Smooth muscle cell (in vitro differentiated cells): ENCODE measurements around the gene CRAT. TPM values are rescaled to one million over a fixed set of nuclear protein-coding genes. Genes with fewer than 3 reads are reported as not detected.

Experiments
- DNase-seq: peaks from one replicate; lab custom pipeline; 2025; ENCODE audit not compliant: unreplicated experiment; lab: John Stamatoyannopoulos, UW
- H2AFZ ChIP-seq: fragments of 200-600 bp; sonication (generic); 2 replicates; pipeline ENCODE4 v1.6.0; 2016; ENCODE audit warnings: antibody characterized with exemption, low read depth, mild to moderate bottlenecking
- H3F3A ChIP-seq: fragments of 200-600 bp; sonication (generic); 2 replicates; pipeline ENCODE4 v1.6.0; 2017; ENCODE audit warnings: antibody characterized with exemption, low read depth
- H3K27ac ChIP-seq: fragments of 200-600 bp; sonication (generic); 2 replicates; pipeline ENCODE4 v1.5.1; 2016; ENCODE audit warnings: low read depth, mild to moderate bottlenecking
- H3K27me3 ChIP-seq: fragments of 200-600 bp; sonication (generic); 2 replicates; pipeline ENCODE4 v1.6.1; 2016; ENCODE audit warnings: low read depth, mild to moderate bottlenecking
- H3K36me3 ChIP-seq: fragments of 200-600 bp; sonication (generic); 2 replicates; pipeline ENCODE4 v1.5.1; 2016; ENCODE audit warnings: low read depth
- H3K4me1 ChIP-seq: fragments of 200-600 bp; sonication (generic); 2 replicates; pipeline ENCODE4 v1.5.1; 2016; ENCODE audit warnings: low read depth
- H3K4me2 ChIP-seq: fragments of 200-600 bp; sonication (generic); 2 replicates; pipeline ENCODE4 v1.6.0; 2016; ENCODE audit warnings: mild to moderate bottlenecking
- H3K4me3 ChIP-seq: fragments of 200-600 bp; sonication (generic); 2 replicates; pipeline ENCODE4 v1.5.1; 2016; ENCODE audit warnings: mild to moderate bottlenecking
- H3K79me2 ChIP-seq: fragments of 200-600 bp; sonication (generic); 2 replicates; pipeline ENCODE4 v1.6.0; 2016; ENCODE audit warnings: low read depth, mild to moderate bottlenecking
- H3K9ac ChIP-seq: fragments of 200-600 bp; sonication (generic); 2 replicates; pipeline ENCODE4 v1.6.0; 2016; ENCODE audit warnings: low read depth
- H3K9me3 ChIP-seq: fragments of 200-600 bp; sonication (generic); replicated peaks from 2 replicates; pipeline ENCODE4 v1.5.1; 2016; ENCODE audit warnings: low read depth
- H4K20me1 ChIP-seq: fragments of 200-600 bp; sonication (generic); 2 replicates; pipeline ENCODE4 v1.6.0; 2016; ENCODE audit warnings: low read depth
- WGBS: methylation state at CpG from one replicate; pipeline ENCODE4 v1.1.7; 2016; ENCODE audit warnings: low lambda C conversion rate; 5-methylcytosine and 5-hydroxymethylcytosine counted together
- polyA plus RNA-seq: library from polyadenylated mRNA; unstranded; fragments of >200 nt; fragmentation: Nextera tagmentation; extraction: Ambion mirVana; gene quantifications from 2 replicates; pipeline ENCODE4 v1.2.1, GENCODE V29; 2016
- total RNA-seq: library from RNA; depleted of rRNA; stranded (reverse); fragments of >200 nt; gene quantifications from 2 replicates; pipeline ENCODE4 v1.2.3, GENCODE V29; 2014
- TF ChIP-seq, protein P1 (sequence below): fragments of 200-600 bp; sonication (generic); IDR thresholded peaks from 2 replicates; pipeline ENCODE4 v1.5.1; 2017; ENCODE audit warnings: borderline replicate concordance, mild to moderate bottlenecking, antibody characterized with exemption; ENCODE audit not compliant: insufficient read depth, poor library complexity, severe bottlenecking

CRAT gene
- total and polyA plus RNA-seq, 2 experiments from 2014 or later = 20.0 to 52.3 TPM

DNA sequence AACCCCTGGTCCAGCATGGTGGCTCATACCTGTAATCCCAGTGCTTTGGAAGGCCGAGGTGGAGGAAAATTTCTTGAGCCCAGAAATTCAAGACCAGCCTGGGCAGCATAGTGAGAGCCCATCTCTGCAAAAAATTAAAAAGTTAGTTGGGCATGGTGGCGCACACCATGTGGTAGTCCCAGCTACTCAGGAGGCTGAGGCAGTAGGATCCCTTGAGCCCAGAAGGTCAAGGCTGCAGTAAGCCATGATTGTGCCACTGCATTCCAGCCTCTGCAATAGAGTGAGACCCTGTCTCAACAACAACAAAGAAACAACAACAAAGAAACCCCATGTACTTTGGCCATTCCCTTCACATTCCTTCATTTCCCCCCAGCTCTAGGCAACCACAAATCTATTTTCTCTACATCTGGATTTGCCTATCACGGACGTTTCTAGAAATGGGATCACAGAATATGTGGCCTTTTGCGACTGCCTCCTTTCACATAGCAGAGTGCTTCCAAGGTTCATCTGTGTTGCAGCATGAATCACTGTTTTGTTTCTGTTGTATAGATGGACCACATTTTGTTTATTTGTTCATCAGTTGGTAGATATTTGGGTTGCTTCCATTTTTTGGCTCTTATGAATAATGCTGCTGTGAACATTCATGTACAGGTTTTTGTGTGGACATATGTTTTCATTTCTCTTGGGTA, 56.3 kb downstream of the CRAT start:
- Histone ChIP-seq H3F3A (no peaks in the 10 kb centered on the region), H3K4me3 (no peak overlapping the region)
- WGBS = 82% methylated on average over 5 of the region's 5 CpGs

DNA sequence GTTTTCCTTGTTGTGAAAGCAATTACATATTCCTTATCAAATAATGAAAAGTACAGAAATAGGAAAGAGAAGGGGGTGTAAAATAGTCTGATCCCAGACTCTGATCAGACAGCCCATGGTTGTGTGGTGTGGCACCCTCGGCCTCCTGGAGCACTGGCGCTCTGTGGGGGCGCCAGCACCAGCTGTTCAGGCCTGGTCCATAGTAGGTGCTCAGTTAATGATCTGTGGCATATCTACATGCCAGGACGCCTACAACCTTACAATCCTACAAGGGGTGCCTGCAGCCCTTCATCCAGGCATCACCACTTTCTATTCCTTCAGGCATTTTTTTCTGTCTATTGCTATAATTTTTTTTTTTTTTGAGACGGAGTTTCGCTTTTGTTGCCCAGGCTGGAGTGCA, 57.6 kb downstream of the CRAT start:
- no peak overlapping the region for H3K4me2 ChIP-seq
- H3K9ac ChIP-seq = no peak overlapping the region
- no peaks in the 10 kb centered on the region for H3K4me1 ChIP-seq
- H3K27me3 ChIP-seq = no peaks in the 10 kb centered on the region
- DNase-seq = no peak
- H3K27ac ChIP-seq = no peak overlapping the region
- H3K4me3 ChIP-seq = no peak overlapping the region
- no peaks in the 10 kb centered on the region for H3K9me3 ChIP-seq
- 97% methylated on average over 6 of the region's 6 CpGs for WGBS
- H3K79me2 ChIP-seq = no peaks in the 10 kb centered on the region
- H3K36me3 ChIP-seq = no peaks in the 10 kb centered on the region
- no peaks in the 10 kb centered on the region for H4K20me1 ChIP-seq
- no peak overlapping the region for H2AFZ ChIP-seq
- H3F3A ChIP-seq = no peaks in the 10 kb centered on the region
- TF ChIP-seq, protein P1, sequence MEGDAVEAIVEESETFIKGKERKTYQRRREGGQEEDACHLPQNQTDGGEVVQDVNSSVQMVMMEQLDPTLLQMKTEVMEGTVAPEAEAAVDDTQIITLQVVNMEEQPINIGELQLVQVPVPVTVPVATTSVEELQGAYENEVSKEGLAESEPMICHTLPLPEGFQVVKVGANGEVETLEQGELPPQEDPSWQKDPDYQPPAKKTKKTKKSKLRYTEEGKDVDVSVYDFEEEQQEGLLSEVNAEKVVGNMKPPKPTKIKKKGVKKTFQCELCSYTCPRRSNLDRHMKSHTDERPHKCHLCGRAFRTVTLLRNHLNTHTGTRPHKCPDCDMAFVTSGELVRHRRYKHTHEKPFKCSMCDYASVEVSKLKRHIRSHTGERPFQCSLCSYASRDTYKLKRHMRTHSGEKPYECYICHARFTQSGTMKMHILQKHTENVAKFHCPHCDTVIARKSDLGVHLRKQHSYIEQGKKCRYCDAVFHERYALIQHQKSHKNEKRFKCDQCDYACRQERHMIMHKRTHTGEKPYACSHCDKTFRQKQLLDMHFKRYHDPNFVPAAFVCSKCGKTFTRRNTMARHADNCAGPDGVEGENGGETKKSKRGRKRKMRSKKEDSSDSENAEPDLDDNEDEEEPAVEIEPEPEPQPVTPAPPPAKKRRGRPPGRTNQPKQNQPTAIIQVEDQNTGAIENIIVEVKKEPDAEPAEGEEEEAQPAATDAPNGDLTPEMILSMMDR = no peak

More for the DNA sequence above, 56.3 kb downstream of the CRAT start:
- Histone ChIP-seq H3K4me2 (no peak overlapping the region), H3K9me3 (no peaks in the 10 kb centered on the region), H3K27me3 (no peaks in the 10 kb centered on the region), H4K20me1 (no peaks in the 10 kb centered on the region), H3K9ac (no peak overlapping the region), H2AFZ (no peak overlapping the region), H3K27ac (no peak overlapping the region), H3K4me1 (no peaks in the 10 kb centered on the region), H3K36me3 (no peaks in the 10 kb centered on the region), H3K79me2 (no peaks in the 10 kb centered on the region)
- TF ChIP-seq, protein P1 = no peak
- no peak for DNase-seq

DNA sequence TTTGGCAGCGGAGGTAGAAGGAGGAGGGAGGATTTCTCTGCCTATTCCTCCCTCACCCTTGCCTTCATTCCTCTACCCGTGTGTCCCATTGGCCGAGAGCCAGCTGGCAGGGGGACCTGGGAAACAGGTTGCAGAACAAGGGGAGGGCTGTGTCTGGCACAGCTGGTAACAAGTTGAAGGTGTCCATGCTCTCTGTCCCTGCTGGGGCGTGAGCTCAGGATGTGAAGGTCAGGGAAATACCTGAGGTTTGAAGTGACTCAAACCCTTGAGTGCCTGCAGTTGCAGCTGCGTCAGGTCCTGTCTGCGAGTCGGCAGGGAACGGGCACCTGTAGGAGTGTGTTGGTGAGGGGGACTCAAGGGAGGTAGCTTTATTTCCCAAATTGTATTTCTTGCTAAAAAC, 58.0 kb downstream of the CRAT start:
- WGBS = 89% methylated on average over 8 of the region's 8 CpGs
- no peaks in the 10 kb centered on the region for H3K9me3 ChIP-seq
- DNase-seq = no peak

More for the DNA sequence above, 58.0 kb downstream of the CRAT start:
- Histone ChIP-seq H3K27ac (no peak overlapping the region), H3F3A (no peaks in the 10 kb centered on the region), H3K9ac (no peak overlapping the region), H4K20me1 (no peaks in the 10 kb centered on the region), H3K4me3 (no peak overlapping the region), H3K36me3 (no peaks in the 10 kb centered on the region), H3K4me2 (no peak overlapping the region), H3K4me1 (no peaks in the 10 kb centered on the region), H2AFZ (no peak overlapping the region), H3K27me3 (no peaks in the 10 kb centered on the region), H3K79me2 (no peaks in the 10 kb centered on the region)
- TF ChIP-seq, protein P1 = no peak

Other genes starting within 250 kb of the CRAT start
- gene KYAT1, start 228.8 kb downstream of the CRAT start, total RNA-seq = 3.1 and 10.2 TPM in 2 replicates
- gene KYAT1, start 228.8 kb downstream of the CRAT start, polyA plus RNA-seq = 7.7 and 9.3 TPM in 2 replicates
- gene LRRC8A, start 228.7 kb downstream of the CRAT start, total RNA-seq = 44.9 and 50.1 TPM in 2 replicates
- gene LRRC8A, start 228.7 kb downstream of the CRAT start, polyA plus RNA-seq = 48.6 and 58.3 TPM in 2 replicates
- gene PHYHD1, start 189.8 kb downstream of the CRAT start, total RNA-seq = 7.3 and 17.3 TPM in 2 replicates
- 30.5 and 37.6 TPM in 2 replicates for gene PHYHD1, start 189.8 kb downstream of the CRAT start, polyA plus RNA-seq
- gene DOLK, start 163.2 kb downstream of the CRAT start, total RNA-seq = 14.1 and 18.7 TPM in 2 replicates
- gene DOLK, start 163.2 kb downstream of the CRAT start, polyA plus RNA-seq = 26.2 and 31.3 TPM in 2 replicates
- 40.9 and 45.8 TPM in 2 replicates for gene NUP188, start 163.1 kb downstream of the CRAT start, total RNA-seq
- gene NUP188, start 163.1 kb downstream of the CRAT start, polyA plus RNA-seq = 27.5 and 31.9 TPM in 2 replicates
- 25.9 and 44.8 TPM in 2 replicates for gene SH3GLB2, start 82.5 kb downstream of the CRAT start, total RNA-seq
- 31.9 and 94.9 TPM in 2 replicates for gene SH3GLB2, start 82.5 kb downstream of the CRAT start, polyA plus RNA-seq
- gene MIGA2, start 74.2 kb downstream of the CRAT start, total RNA-seq = 17.8 and 21.6 TPM in 2 replicates
- gene MIGA2, start 74.2 kb downstream of the CRAT start, polyA plus RNA-seq = 18.1 and 21.5 TPM in 2 replicates
- gene DOLPP1, start 29.7 kb downstream of the CRAT start, total RNA-seq = 14.4 and 18.1 TPM in 2 replicates
- 17.8 and 21.5 TPM in 2 replicates for gene DOLPP1, start 29.7 kb downstream of the CRAT start, polyA plus RNA-seq
- 78.2 and 119 TPM in 2 replicates for gene PTPA, start 622 bp upstream of the CRAT start, total RNA-seq
- gene PTPA, start 622 bp upstream of the CRAT start, polyA plus RNA-seq = 88.7 and 94.9 TPM in 2 replicates
- gene IER5L, start 67.5 kb upstream of the CRAT start, total RNA-seq = 23.0 and 28.3 TPM in 2 replicates
- 31.7 and 38.6 TPM in 2 replicates for gene IER5L, start 67.5 kb upstream of the CRAT start, polyA plus RNA-seq